WI38 (cell line): ENCODE results near the gene BCL11B.

Experiments used
- H3K4me3 ChIP-seq: 2 replicates; pipeline ENCODE4 v1.5.1; 2011; ENCODE audit warnings: low read depth, mild to moderate bottlenecking, control low read depth, low read length
- TF ChIP-seq, protein P1 (sequence below): IDR thresholded peaks from 2 replicates; pipeline ENCODE4 v1.5.1; 2012; ENCODE audit warnings: low read depth, mild to moderate bottlenecking, control low read depth, low read length

Gene BCL11B

GRCh38 chr14:99198746-99199502, 73.1 kb downstream of the BCL11B start:
- TF ChIP-seq, protein P1, sequence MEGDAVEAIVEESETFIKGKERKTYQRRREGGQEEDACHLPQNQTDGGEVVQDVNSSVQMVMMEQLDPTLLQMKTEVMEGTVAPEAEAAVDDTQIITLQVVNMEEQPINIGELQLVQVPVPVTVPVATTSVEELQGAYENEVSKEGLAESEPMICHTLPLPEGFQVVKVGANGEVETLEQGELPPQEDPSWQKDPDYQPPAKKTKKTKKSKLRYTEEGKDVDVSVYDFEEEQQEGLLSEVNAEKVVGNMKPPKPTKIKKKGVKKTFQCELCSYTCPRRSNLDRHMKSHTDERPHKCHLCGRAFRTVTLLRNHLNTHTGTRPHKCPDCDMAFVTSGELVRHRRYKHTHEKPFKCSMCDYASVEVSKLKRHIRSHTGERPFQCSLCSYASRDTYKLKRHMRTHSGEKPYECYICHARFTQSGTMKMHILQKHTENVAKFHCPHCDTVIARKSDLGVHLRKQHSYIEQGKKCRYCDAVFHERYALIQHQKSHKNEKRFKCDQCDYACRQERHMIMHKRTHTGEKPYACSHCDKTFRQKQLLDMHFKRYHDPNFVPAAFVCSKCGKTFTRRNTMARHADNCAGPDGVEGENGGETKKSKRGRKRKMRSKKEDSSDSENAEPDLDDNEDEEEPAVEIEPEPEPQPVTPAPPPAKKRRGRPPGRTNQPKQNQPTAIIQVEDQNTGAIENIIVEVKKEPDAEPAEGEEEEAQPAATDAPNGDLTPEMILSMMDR: no peak

GRCh38 chr14:99196310-99196650, 75.7 kb downstream of the BCL11B start:
- TF ChIP-seq, protein P1: no peak
- H3K4me3 ChIP-seq: no peak overlapping the region

More at GRCh38 chr14:99198746-99199502, 73.1 kb downstream of the BCL11B start:
- H3K4me3 ChIP-seq: no peak overlapping the region

- no peak overlapping the region for H3K4me3 ChIP-seq
- TF ChIP-seq, protein P1: no peak
Observed at GRCh38 chr14:99195602-99196309, 76.2 kb downstream of the BCL11B start.

- TF ChIP-seq, protein P1: no peak
- H3K4me3 ChIP-seq: no peak overlapping the region
Observed at GRCh38 chr14:99194736-99195135, 77.3 kb downstream of the BCL11B start.

- H3K4me3 ChIP-seq: no peak overlapping the region
- TF ChIP-seq, protein P1: no peak
Observed at GRCh38 chr14:99194136-99194535, 77.9 kb downstream of the BCL11B start.

GRCh38 chr14:99192830-99193229, 79.2 kb downstream of the BCL11B start:
- TF ChIP-seq, protein P1: no peak
- no peak overlapping the region for H3K4me3 ChIP-seq

GRCh38 chr14:99192028-99192621, 79.9 kb downstream of the BCL11B start:
- TF ChIP-seq, protein P1: no peak
- no peak overlapping the region for H3K4me3 ChIP-seq
